ENCODE measurements around the gene DUSP8. TPM values are rescaled to one million over a fixed set of nuclear protein-coding genes. Genes with fewer than 3 reads are reported as not detected.
"Not testable (repeated sequence)": the region's sequence is repeated elsewhere in the genome, so short reads cannot be mapped to it uniquely, and the experiment has no call there.

The DUSP8 gene
- total and polyA plus RNA-seq, 4 donors, result 2.0 to 17.0 (median 6.3) TPM

- WGBS, 2 donors, result 70 to 71% methylated on average over 6 of the region's 6 CpGs
- no peaks in the 10 kb centered on the region for H3K36me3 ChIP-seq (ENCODE audit: control insufficient read depth in 4 of 4, insufficient read depth in 4 of 4, low read length in 4 of 4)
- no peak overlapping the region for H3K27ac ChIP-seq (ENCODE audit: low read depth in 1 of 2, low read length in 1 of 2)
- no peak for TF ChIP-seq CTCF (IDR thresholded peaks at IDR 0.05; ENCODE audit: control extremely low read depth, extremely low read depth)
- H3K9ac ChIP-seq (ENCODE audit: insufficient read depth in 1 of 2, low read length in 2 of 2), result no peak overlapping the region
- H3K9me3 ChIP-seq (ENCODE audit: control insufficient read depth in 4 of 4, insufficient read depth in 3 of 4, low read length in 3 of 4), result no peaks in the 10 kb centered on the region
- ATAC-seq (ENCODE audit: insufficient read depth, low FRiP score) (no peak), DNase-seq (no peak)
- H3K4me3 ChIP-seq, result no peak overlapping the region
- peaks cover 0 to 23% (median 8%) of the 10 kb centered on the region in 3 donors for H3K27me3 ChIP-seq (ENCODE audit: control insufficient read depth in 3 of 3, insufficient read depth in 3 of 3, low read length in 2 of 3)
- H3K4me1 ChIP-seq (ENCODE audit: control insufficient read depth in 5 of 5, insufficient read depth in 5 of 5, low read length in 5 of 5), result no peaks in the 10 kb centered on the region
Observed at GRCh38 chr11:1598816-1599215, 26.7 kb upstream of the DUSP8 start.

- H3K36me3 ChIP-seq (ENCODE audit: control insufficient read depth in 4 of 4, insufficient read depth in 4 of 4, low read length in 4 of 4); H3K4me3 ChIP-seq; H3K9ac ChIP-seq (ENCODE audit: insufficient read depth in 1 of 2, low read length in 2 of 2); H3K27ac ChIP-seq (ENCODE audit: low read depth in 1 of 2, low read length in 1 of 2); H3K9me3 ChIP-seq (ENCODE audit: control insufficient read depth in 4 of 4, insufficient read depth in 3 of 4, low read length in 3 of 4); ATAC-seq (ENCODE audit: insufficient read depth, low FRiP score); H3K4me1 ChIP-seq (ENCODE audit: control insufficient read depth in 5 of 5, insufficient read depth in 5 of 5, low read length in 5 of 5); DNase-seq: not testable (repeated sequence)
- 86% methylated on average over 3 of the region's 3 CpGs for WGBS, 2 donors
- H3K27me3 ChIP-seq (ENCODE audit: control insufficient read depth in 3 of 3, insufficient read depth in 3 of 3, low read length in 2 of 3), result peaks cover 0 to 24% (median 9%) of the 10 kb centered on the region in 3 donors
Observed at GRCh38 chr11:1598406-1598805, 26.3 kb upstream of the DUSP8 start.

- TF ChIP-seq CTCF (IDR thresholded peaks at IDR 0.05; ENCODE audit: control extremely low read depth, extremely low read depth), result no peak
- Histone ChIP-seq H3K4me3 (no peak within 1 kb of the TSS), H3K27ac (ENCODE audit: low read depth in 1 of 2, low read length in 1 of 2) (no peak within 1 kb of the TSS), H3K9me3 (ENCODE audit: control insufficient read depth in 4 of 4, insufficient read depth in 3 of 4, low read length in 3 of 4) (no peaks in the 10 kb centered on the region), H3K4me1 (ENCODE audit: control insufficient read depth in 5 of 5, insufficient read depth in 5 of 5, low read length in 5 of 5) (no peaks in the 10 kb centered on the region), H3K36me3 (ENCODE audit: control insufficient read depth in 4 of 4, insufficient read depth in 4 of 4, low read length in 4 of 4) (no peaks in the 10 kb centered on the region), H3K9ac (ENCODE audit: insufficient read depth in 1 of 2, low read length in 2 of 2) (no peak within 1 kb of the TSS), H3K27me3 (ENCODE audit: control insufficient read depth in 3 of 3, insufficient read depth in 3 of 3, low read length in 2 of 3) (peaks cover 0 to 25% (median 9%) of the 10 kb centered on the region in 3 donors)
- DNase-seq (no peak), ATAC-seq (ENCODE audit: insufficient read depth, low FRiP score) (no peak)
- 57 to 73% methylated on average over 3 to 4 of the region's 4 CpGs for WGBS, 2 donors
Observed at GRCh38 chr11:1597994-1598380, 25.9 kb upstream of the DUSP8 start, which contains the start of gene KRTAP5-2. KRTAP5-2 (minus strand) TSS chr11:1598294; CDS start chr11:1598250, 44 bp downstream.

- H3K36me3 ChIP-seq (ENCODE audit: control insufficient read depth in 4 of 4, insufficient read depth in 4 of 4, low read length in 4 of 4), result no peaks in the 10 kb centered on the region
- no peak for TF ChIP-seq CTCF (IDR thresholded peaks at IDR 0.05; ENCODE audit: control extremely low read depth, extremely low read depth)
- no peak overlapping the region for H3K27ac ChIP-seq (ENCODE audit: low read depth in 1 of 2, low read length in 1 of 2)
- peaks cover 0 to 26% (median 11%) of the 10 kb centered on the region in 3 donors for H3K27me3 ChIP-seq (ENCODE audit: control insufficient read depth in 3 of 3, insufficient read depth in 3 of 3, low read length in 2 of 3)
- H3K9ac ChIP-seq (ENCODE audit: insufficient read depth in 1 of 2, low read length in 2 of 2), result no peak overlapping the region
- ATAC-seq (ENCODE audit: insufficient read depth, low FRiP score) (no peak), DNase-seq (no peak)
- no peak overlapping the region for H3K4me3 ChIP-seq
- H3K4me1 ChIP-seq (ENCODE audit: control insufficient read depth in 5 of 5, insufficient read depth in 5 of 5, low read length in 5 of 5), result no peaks in the 10 kb centered on the region
- 82 to 85% methylated on average over 10 of the region's 10 CpGs for WGBS, 2 donors
- no peaks in the 10 kb centered on the region for H3K9me3 ChIP-seq (ENCODE audit: control insufficient read depth in 4 of 4, insufficient read depth in 3 of 4, low read length in 3 of 4)
Observed at GRCh38 chr11:1597331-1597993, 25.4 kb upstream of the DUSP8 start.

GRCh38 chr11:1596576-1597121, 24.6 kb upstream of the DUSP8 start:
- not testable (repeated sequence) for DNase-seq; H3K4me3 ChIP-seq; ATAC-seq (ENCODE audit: insufficient read depth, low FRiP score); H3K4me1 ChIP-seq (ENCODE audit: control insufficient read depth in 5 of 5, insufficient read depth in 5 of 5, low read length in 5 of 5); H3K36me3 ChIP-seq (ENCODE audit: control insufficient read depth in 4 of 4, insufficient read depth in 4 of 4, low read length in 4 of 4); H3K27ac ChIP-seq (ENCODE audit: low read depth in 1 of 2, low read length in 1 of 2); H3K9me3 ChIP-seq (ENCODE audit: control insufficient read depth in 4 of 4, insufficient read depth in 3 of 4, low read length in 3 of 4); H3K9ac ChIP-seq (ENCODE audit: insufficient read depth in 1 of 2, low read length in 2 of 2)
- H3K27me3 ChIP-seq (ENCODE audit: control insufficient read depth in 3 of 3, insufficient read depth in 3 of 3, low read length in 2 of 3), result peaks cover 0 to 29% (median 12%) of the 10 kb centered on the region in 3 donors
- 62 to 66% methylated on average over 19 of the region's 19 CpGs for WGBS, 2 donors

GRCh38 chr11:1595994-1596575, 24.0 kb upstream of the DUSP8 start:
- 52% methylated on average over 11 of the region's 11 CpGs for WGBS, 2 donors

More at GRCh38 chr11:1595994-1596575, 24.0 kb upstream of the DUSP8 start:
- peak in 1 of 3 donors; percentile 22 for DNase-seq
- H3K27ac ChIP-seq (ENCODE audit: low read depth in 1 of 2, low read length in 1 of 2); H3K36me3 ChIP-seq (ENCODE audit: control insufficient read depth in 4 of 4, insufficient read depth in 4 of 4, low read length in 4 of 4); H3K4me1 ChIP-seq (ENCODE audit: control insufficient read depth in 5 of 5, insufficient read depth in 5 of 5, low read length in 5 of 5); H3K4me3 ChIP-seq; H3K9me3 ChIP-seq (ENCODE audit: control insufficient read depth in 4 of 4, insufficient read depth in 3 of 4, low read length in 3 of 4); ATAC-seq (ENCODE audit: insufficient read depth, low FRiP score); H3K9ac ChIP-seq (ENCODE audit: insufficient read depth in 1 of 2, low read length in 2 of 2): not testable (repeated sequence)
- peaks cover 0 to 29% (median 12%) of the 10 kb centered on the region in 3 donors for H3K27me3 ChIP-seq (ENCODE audit: control insufficient read depth in 3 of 3, insufficient read depth in 3 of 3, low read length in 2 of 3)
